Cortex of kidney (tissue), 1 donor: ENCODE results near the gene LTBR.

Experiments used
- DNase-seq: peaks from one replicate; lab custom pipeline; 2025; lab: John Stamatoyannopoulos, UW

Gene LTBR

GRCh38 chr12:6368906-6369525 lies 14.9 kb upstream of the LTBR start:
- DNase-seq: no peak

- no peak for DNase-seq
Measured at GRCh38 chr12:6369916-6370575, 13.9 kb upstream of the LTBR start.

GRCh38 chr12:6370576-6370935 lies 13.4 kb upstream of the LTBR start:
- DNase-seq: no peak

GRCh38 chr12:6370994-6371754 lies 12.8 kb upstream of the LTBR start:
- no peak for DNase-seq

- DNase-seq: no peak
Measured at GRCh38 chr12:6372403-6373003, 11.5 kb upstream of the LTBR start.

GRCh38 chr12:6373022-6373787 lies 10.8 kb upstream of the LTBR start:
- no peak for DNase-seq

GRCh38 chr12:6374028-6374785 lies 9.8 kb upstream of the LTBR start:
- DNase-seq: no peak

GRCh38 chr12:6374786-6375160 lies 9.2 kb upstream of the LTBR start:
- DNase-seq: no peak

- DNase-seq: peak; percentile 50
Measured at GRCh38 chr12:6375269-6376078, 8.5 kb upstream of the LTBR start, which contains the start of gene SCNN1A. Gene SCNN1A, minus strand, starts transcription at chr12:6375563. Its CDS starts 780 bp downstream, at chr12:6374783.

- no peak for DNase-seq
Measured at GRCh38 chr12:6376079-6376869, 7.7 kb upstream of the LTBR start.

GRCh38 chr12:6376870-6377666 lies 6.9 kb upstream of the LTBR start:
- no peak for DNase-seq

GRCh38 chr12:6377667-6377994 lies 6.3 kb upstream of the LTBR start:
- DNase-seq: no peak

GRCh38 chr12:6378709-6379472 lies 5.1 kb upstream of the LTBR start:
- no peak for DNase-seq

- DNase-seq: no peak
Measured at GRCh38 chr12:6380141-6381121, 3.5 kb upstream of the LTBR start.

GRCh38 chr12:6382371-6382770 lies 1.6 kb upstream of the LTBR start:
- DNase-seq: no peak

- no peak for DNase-seq
Measured at GRCh38 chr12:6382982-6383381, 980 bp upstream of the LTBR start.
